H9 (cell line): ENCODE data around the gene TEF. TPM values are rescaled to one million over a fixed set of nuclear protein-coding genes. Genes with fewer than 3 reads are reported as not detected.
A peak's percentile ranks its signal among the peaks of the same experiment; 100 is the strongest.

Experiments
- DNase-seq: peaks from one replicate; pipeline ENCODE4 v3.0.0-alpha.2; 2017
- H2AFZ ChIP-seq: one replicate; pipeline ENCODE4 v1.6.1; 2013; ENCODE audit warnings: mild to moderate bottlenecking, low read length, control low read depth, moderate library complexity
- H2AK5ac ChIP-seq: 2 replicates; pipeline ENCODE4 v1.6.1; 2013; ENCODE audit warnings: low read length, control low read depth, mixed read lengths; ENCODE audit not compliant: insufficient read length
- H2BK120ac ChIP-seq: one replicate; pipeline ENCODE4 v1.6.1; 2013; ENCODE audit warnings: low read depth, mild to moderate bottlenecking, low read length, control low read depth, inconsistent platforms; ENCODE audit not compliant: poor library complexity, severe bottlenecking
- H2BK12ac ChIP-seq: 2 replicates; pipeline ENCODE4 v1.6.1; 2013; ENCODE audit warnings: low read length, control low read depth, mixed read lengths, low read depth; ENCODE audit not compliant: insufficient read length
- H2BK15ac ChIP-seq: 2 replicates; pipeline ENCODE4 v1.6.1; 2013; ENCODE audit warnings: low read depth, low read length, control low read depth
- H2BK20ac ChIP-seq: one replicate; pipeline ENCODE4 v1.6.1; 2013; ENCODE audit warnings: low read depth, mild to moderate bottlenecking, low read length, control low read depth, inconsistent platforms; ENCODE audit not compliant: poor library complexity, severe bottlenecking
- H2BK5ac ChIP-seq: 2 replicates; pipeline ENCODE4 v1.6.1; 2013; ENCODE audit warnings: low read length, control low read depth, mixed read lengths; ENCODE audit not compliant: insufficient read length
- H3K14ac ChIP-seq: 2 replicates; pipeline ENCODE4 v1.6.1; 2013; ENCODE audit warnings: low read length, control low read depth; ENCODE audit not compliant: insufficient read depth
- H3K18ac ChIP-seq: 2 replicates; pipeline ENCODE4 v1.6.1; 2013; ENCODE audit warnings: low read depth, mild to moderate bottlenecking, mixed read lengths, low read length, control low read depth; ENCODE audit not compliant: insufficient read length
- H3K23ac ChIP-seq: 2 replicates; pipeline ENCODE4 v1.6.1; 2013; ENCODE audit warnings: low read length, control low read depth, mixed read lengths, low read depth; ENCODE audit not compliant: insufficient read length
- H3K23me2 ChIP-seq: 2 replicates; pipeline ENCODE4 v1.6.1; 2013; ENCODE audit warnings: low read depth, mild to moderate bottlenecking, mixed read lengths, low read length, control low read depth; ENCODE audit not compliant: insufficient read length, poor library complexity, severe bottlenecking
- H3K27ac ChIP-seq: 2 replicates; pipeline ENCODE4 v1.5.1; 2013; ENCODE audit warnings: low read length, control low read depth, mixed read lengths, low read depth; ENCODE audit not compliant: insufficient read length
- H3K27me3 ChIP-seq: 2 replicates; pipeline ENCODE4 v1.6.1; 2013; ENCODE audit warnings: low read length, control low read depth, inconsistent platforms; ENCODE audit not compliant: insufficient read depth
- H3K4ac ChIP-seq: 2 replicates; pipeline ENCODE4 v1.6.1; 2013; ENCODE audit warnings: low read depth, mild to moderate bottlenecking, control low read depth, inconsistent platforms, low read length, moderate library complexity
- H3K4me1 ChIP-seq: 2 replicates; pipeline ENCODE4 v1.6.1; 2013; ENCODE audit warnings: low read length, control low read depth, inconsistent platforms; ENCODE audit not compliant: insufficient read depth
- H3K4me2 ChIP-seq: 2 replicates; pipeline ENCODE4 v1.6.1; 2013; ENCODE audit warnings: low read length, control low read depth, mixed read lengths; ENCODE audit not compliant: insufficient read length, insufficient read depth
- H3K56ac ChIP-seq: 2 replicates; pipeline ENCODE4 v1.6.1; 2013; ENCODE audit warnings: low read depth, mild to moderate bottlenecking, mixed read lengths, low read length, control low read depth; ENCODE audit not compliant: insufficient read length
- H3K79me1 ChIP-seq: 2 replicates; pipeline ENCODE4 v1.6.1; 2013; ENCODE audit warnings: low read depth, mild to moderate bottlenecking, moderate library complexity, low read length, control low read depth, inconsistent platforms; ENCODE audit not compliant: insufficient read depth, poor library complexity, severe bottlenecking
- H3K79me2 ChIP-seq: 2 replicates; pipeline ENCODE4 v1.6.1; 2013; ENCODE audit warnings: low read length, control low read depth, inconsistent platforms; ENCODE audit not compliant: insufficient read depth
- H3K9ac ChIP-seq: 2 replicates; pipeline ENCODE4 v1.6.1; 2013; ENCODE audit warnings: low read length, control low read depth, mixed read lengths; ENCODE audit not compliant: insufficient read length; ENCODE audit errors: extremely low read depth
- H3K9me3 ChIP-seq: one replicate; pipeline ENCODE4 v1.6.1; 2013; ENCODE audit warnings: low read depth, low read length, inconsistent platforms; ENCODE audit not compliant: control insufficient read depth
- H3T11ph ChIP-seq: one replicate; pipeline ENCODE4 v1.6.1; 2013; ENCODE audit warnings: mild to moderate bottlenecking, low read length, control low read depth, inconsistent platforms
- H4K20me1 ChIP-seq: one replicate; pipeline ENCODE4 v1.6.1; 2013; ENCODE audit not compliant: control insufficient read depth, insufficient read length, insufficient read depth
- H4K5ac ChIP-seq: 2 replicates; pipeline ENCODE4 v1.6.1; 2013; ENCODE audit warnings: low read depth, mild to moderate bottlenecking, mixed read lengths, low read length, control low read depth; ENCODE audit not compliant: insufficient read length
- H4K8ac ChIP-seq: replicated peaks from 2 replicates; pipeline ENCODE4 v1.6.1; 2013; ENCODE audit warnings: low read length, control low read depth, mixed read lengths, low read depth; ENCODE audit not compliant: insufficient read length
- H4K91ac ChIP-seq: 2 replicates; pipeline ENCODE4 v1.6.1; 2013; ENCODE audit warnings: low read depth, mild to moderate bottlenecking, moderate library complexity, mixed read lengths, low read length, control low read depth; ENCODE audit not compliant: insufficient read length
- H3K27ac Mint-ChIP-seq, 3 experiments: 2 replicates in 2 of 3; 3 replicates in 1 of 3; pipeline ENCODE4 v1.8.0; 2020 to 2021; ENCODE audit warnings: mixed read lengths in 3 of 3, mild to moderate bottlenecking in 1 of 3, moderate library complexity in 1 of 3
- H3K27me3 Mint-ChIP-seq: 2 replicates; pipeline ENCODE4 v1.8.0; 2021; ENCODE audit warnings: low read depth, mild to moderate bottlenecking, moderate library complexity, mixed read lengths
- H3K36me3 Mint-ChIP-seq, 3 experiments: 2 replicates in 2 of 3; 3 replicates in 1 of 3; pipeline ENCODE4 v1.8.0; 2020 to 2021; ENCODE audit warnings: low read depth in 3 of 3, mixed read lengths in 3 of 3; ENCODE audit not compliant: insufficient read depth in 1 of 3
- H3K4me1 Mint-ChIP-seq, 2 experiments: 2 replicates each; pipeline ENCODE4 v1.8.0; 2020; ENCODE audit warnings: mixed read lengths in 2 of 2
- H3K4me3 Mint-ChIP-seq, 2 experiments: 2 replicates in 1 of 2; 3 replicates in 1 of 2; pipeline ENCODE4 v1.8.0; 2020 to 2021; ENCODE audit warnings: mild to moderate bottlenecking in 2 of 2, mixed read lengths in 2 of 2, moderate library complexity in 1 of 2
- H3K9me3 Mint-ChIP-seq, 2 experiments: 2 replicates in 1 of 2; 3 replicates in 1 of 2; pipeline ENCODE4 v1.8.0; 2020; ENCODE audit warnings: mild to moderate bottlenecking in 2 of 2, mixed read lengths in 2 of 2, moderate library complexity in 1 of 2
- CTCF ChIP-seq: fragments of 200-600 bp; sonication (generic); conservative IDR thresholded peaks from 3 replicates; pipeline ENCODE4 v1.8.0; 2021; ENCODE audit warnings: antibody characterized with exemption, mild to moderate bottlenecking
- WGBS: extraction: QIAGEN DNeasy Blood & Tissue Kit; methylation state at CpG from one replicate; pipeline ENCODE4 v1.1.7; 2013; ENCODE audit warnings: missing lambda C conversion rate, low lambda C conversion rate, mixed read lengths; ENCODE audit not compliant: insufficient read length; ENCODE audit errors: extremely low coverage; 5-methylcytosine and 5-hydroxymethylcytosine counted together
- total RNA-seq: library from RNA; stranded (reverse); gene quantifications from 2 replicates; pipeline ENCODE4 v1.2.1, GENCODE V29; 2021

Gene TEF
- total RNA-seq, 1 experiment from 2014 or later = 17.9 TPM

- Histone ChIP-seq H4K8ac (no peak overlapping the region), H3K79me1 (no peaks in the 10 kb centered on the region), H2AFZ (no peak overlapping the region), H3K23ac (no peak overlapping the region), H2BK15ac (no peak overlapping the region), H3K9me3 (no peaks in the 10 kb centered on the region), H3K18ac (no peak overlapping the region), H4K20me1 (no peaks in the 10 kb centered on the region), H3K9ac (no peak overlapping the region), H3K27me3 (no peaks in the 10 kb centered on the region), H4K91ac (no peak overlapping the region), H3K27ac (no peak overlapping the region), H3K4me2 (no peak overlapping the region), H2BK5ac (no peak overlapping the region), H3K23me2 (no peaks in the 10 kb centered on the region), H2AK5ac (no peak overlapping the region), H2BK120ac (no peak overlapping the region), H3K79me2 (no peaks in the 10 kb centered on the region), H4K5ac (no peak overlapping the region), H2BK20ac (no peak overlapping the region), H3K4me1 (no peaks in the 10 kb centered on the region), H2BK12ac (no peak overlapping the region), H3K56ac (no peak overlapping the region), H3K4ac (no peak overlapping the region), H3T11ph (no peak overlapping the region), H3K14ac (no peak overlapping the region)
- Mint-ChIP-seq H3K27ac (peak overlapping the region in 2 of 3 experiments; percentile 50 to 76; a peak in 2 of 7 replicates), H3K4me1 (no peaks in the 10 kb centered on the region), H3K9me3 (no peaks in the 10 kb centered on the region), H3K4me3 (no peak overlapping the region), H3K36me3 (peaks cover 24 to 80% (median 76%) of the 10 kb centered on the region in 3 experiments; a peak in 6 of 7 replicates), H3K27me3 (no peaks in the 10 kb centered on the region; the same call in 1 of the 2 replicates)
- no CpG with 5 or more reads among the region's 4 CpGs for WGBS
- no peak for DNase-seq
- TF ChIP-seq CTCF = no peak
Observed at GRCh38 chr22:41350087-41350486, 31.7 kb upstream of the TEF start.
